GM23248 (cell line): Measurements from ENCODE around the gene SEC31B.

Experiments
- EZH2 ChIP-seq: fragments of 200-600 bp; sonication (generic); IDR thresholded peaks from 2 replicates; pipeline ENCODE4 v1.6.1; 2018; ENCODE audit warnings: antibody characterized with exemption, mild to moderate bottlenecking; ENCODE audit not compliant: insufficient read depth, poor library complexity, severe bottlenecking
- EZH2phosphoT487 ChIP-seq: fragments of 200-600 bp; sonication (generic); IDR thresholded peaks from 2 replicates; pipeline ENCODE4 v1.6.1; 2018; ENCODE audit warnings: antibody characterized with exemption, moderate library complexity, mild to moderate bottlenecking, low read depth; ENCODE audit not compliant: insufficient read depth

DNA sequence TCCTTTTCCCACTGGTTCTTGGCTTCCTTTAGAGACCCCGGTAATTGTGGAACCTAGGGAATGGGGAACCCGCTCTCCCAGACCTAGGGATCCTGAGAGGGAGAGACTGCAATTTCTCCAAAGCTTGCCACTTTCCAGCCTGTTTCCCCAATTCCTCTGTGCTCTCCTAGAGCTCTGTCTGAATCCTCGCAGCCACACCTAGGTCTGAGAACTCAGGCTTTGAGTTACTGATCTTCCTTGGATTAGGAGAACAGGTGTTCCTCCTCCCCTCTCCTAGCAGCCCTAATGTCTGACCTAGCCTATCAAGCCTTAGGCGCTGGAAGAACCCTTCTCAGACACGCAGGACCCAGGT, 36.9 kb downstream of the SEC31B start:
- TF ChIP-seq EZH2 (no peak), EZH2phosphoT487 (no peak)
